PFSK-1 (cell line): ENCODE data around the gene NAALADL2.

ENCODE experiments used
- FOXP2 ChIP-seq: optimal IDR thresholded peaks from 2 replicates; pipeline ENCODE3; 2011; ENCODE audit warnings: borderline replicate concordance, control low read depth, inconsistent platforms; ENCODE audit not compliant: insufficient read depth; ENCODE audit errors: extremely low read length, extremely low read depth
- POLR2AphosphoS5 ChIP-seq: IDR thresholded peaks from 2 replicates; pipeline ENCODE4 v1.6.1; 2012; ENCODE audit warnings: low read depth, mild to moderate bottlenecking, control low read depth, low read length, moderate library complexity
- SIN3A ChIP-seq: IDR thresholded peaks from 2 replicates; pipeline ENCODE4 v1.6.1; 2012; ENCODE audit warnings: mild to moderate bottlenecking, low read length, moderate library complexity, borderline replicate concordance; ENCODE audit not compliant: insufficient read depth
- TAF1 ChIP-seq: IDR thresholded peaks from 2 replicates; pipeline ENCODE4 v1.6.1; 2012; ENCODE audit warnings: low read length, control low read depth, borderline replicate concordance; ENCODE audit not compliant: insufficient read depth
- TF ChIP-seq, protein P1 (sequence below), 2 experiments: IDR thresholded peaks; 2 replicates each; pipeline versions ENCODE4 v1.6.1 to v1.8.0; 2011 to 2012; ENCODE audit warnings: low read depth in 2 of 2, low read length in 2 of 2, control low read depth in 1 of 2, inconsistent platforms in 1 of 2, mild to moderate bottlenecking in 1 of 2, moderate library complexity in 1 of 2; ENCODE audit not compliant: insufficient read depth in 1 of 2

DNA sequence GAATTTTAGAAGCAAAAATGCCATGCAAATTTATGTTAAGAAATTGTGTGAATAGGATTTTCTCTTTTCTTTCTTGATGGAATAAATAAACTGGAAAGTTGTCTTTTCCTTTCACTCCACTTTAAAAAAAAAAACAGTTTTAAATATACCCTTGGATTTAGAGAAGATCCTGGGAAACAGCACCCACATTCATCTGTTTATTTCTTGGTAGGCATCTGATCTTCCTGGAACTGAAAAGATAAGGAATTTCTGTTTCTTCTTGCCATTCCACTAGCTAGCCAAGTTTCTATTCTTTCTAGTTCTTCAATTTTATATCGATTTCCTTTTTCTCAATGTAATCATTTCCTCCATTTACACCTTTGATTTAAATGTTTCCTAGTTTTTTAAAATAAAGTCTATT is 420.8 kb downstream of the NAALADL2 start:
- TF ChIP-seq, protein P1, sequence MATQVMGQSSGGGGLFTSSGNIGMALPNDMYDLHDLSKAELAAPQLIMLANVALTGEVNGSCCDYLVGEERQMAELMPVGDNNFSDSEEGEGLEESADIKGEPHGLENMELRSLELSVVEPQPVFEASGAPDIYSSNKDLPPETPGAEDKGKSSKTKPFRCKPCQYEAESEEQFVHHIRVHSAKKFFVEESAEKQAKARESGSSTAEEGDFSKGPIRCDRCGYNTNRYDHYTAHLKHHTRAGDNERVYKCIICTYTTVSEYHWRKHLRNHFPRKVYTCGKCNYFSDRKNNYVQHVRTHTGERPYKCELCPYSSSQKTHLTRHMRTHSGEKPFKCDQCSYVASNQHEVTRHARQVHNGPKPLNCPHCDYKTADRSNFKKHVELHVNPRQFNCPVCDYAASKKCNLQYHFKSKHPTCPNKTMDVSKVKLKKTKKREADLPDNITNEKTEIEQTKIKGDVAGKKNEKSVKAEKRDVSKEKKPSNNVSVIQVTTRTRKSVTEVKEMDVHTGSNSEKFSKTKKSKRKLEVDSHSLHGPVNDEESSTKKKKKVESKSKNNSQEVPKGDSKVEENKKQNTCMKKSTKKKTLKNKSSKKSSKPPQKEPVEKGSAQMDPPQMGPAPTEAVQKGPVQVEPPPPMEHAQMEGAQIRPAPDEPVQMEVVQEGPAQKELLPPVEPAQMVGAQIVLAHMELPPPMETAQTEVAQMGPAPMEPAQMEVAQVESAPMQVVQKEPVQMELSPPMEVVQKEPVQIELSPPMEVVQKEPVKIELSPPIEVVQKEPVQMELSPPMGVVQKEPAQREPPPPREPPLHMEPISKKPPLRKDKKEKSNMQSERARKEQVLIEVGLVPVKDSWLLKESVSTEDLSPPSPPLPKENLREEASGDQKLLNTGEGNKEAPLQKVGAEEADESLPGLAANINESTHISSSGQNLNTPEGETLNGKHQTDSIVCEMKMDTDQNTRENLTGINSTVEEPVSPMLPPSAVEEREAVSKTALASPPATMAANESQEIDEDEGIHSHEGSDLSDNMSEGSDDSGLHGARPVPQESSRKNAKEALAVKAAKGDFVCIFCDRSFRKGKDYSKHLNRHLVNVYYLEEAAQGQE (IDR thresholded peaks at IDR 0.05; ENCODE audit: insufficient read depth in 1 of 2, low read depth in 2 of 2, low read length in 2 of 2), result no peak
- TF ChIP-seq POLR2AphosphoS5 (no peak), TAF1 (no peak), FOXP2 (no peak), SIN3A (no peak)
